GM18868 (cell line): ENCODE results near the gene TREM2.
A peak's percentile ranks its signal among the peaks of the same experiment; 100 is the strongest.

Experiments used
- ATAC-seq: cut with Tn5 transposase; IDR thresholded peaks from one replicate; pipeline ENCODE4 v1.9.1; 2021; ENCODE audit warnings: mild to moderate bottlenecking, moderate library complexity; ENCODE audit not compliant: unreplicated experiment

Gene TREM2

GRCh38 chr6:41184761-41185160 is 21.8 kb upstream of the TREM2 start:
- ATAC-seq, result no peak

- peak; percentile 77 for ATAC-seq
Observed at GRCh38 chr6:41182069-41183034, 19.4 kb upstream of the TREM2 start.

GRCh38 chr6:41181566-41181965 is 18.6 kb upstream of the TREM2 start:
- ATAC-seq, result no peak

- no peak for ATAC-seq
Observed at GRCh38 chr6:41179163-41179562, 16.2 kb upstream of the TREM2 start.

DNA sequence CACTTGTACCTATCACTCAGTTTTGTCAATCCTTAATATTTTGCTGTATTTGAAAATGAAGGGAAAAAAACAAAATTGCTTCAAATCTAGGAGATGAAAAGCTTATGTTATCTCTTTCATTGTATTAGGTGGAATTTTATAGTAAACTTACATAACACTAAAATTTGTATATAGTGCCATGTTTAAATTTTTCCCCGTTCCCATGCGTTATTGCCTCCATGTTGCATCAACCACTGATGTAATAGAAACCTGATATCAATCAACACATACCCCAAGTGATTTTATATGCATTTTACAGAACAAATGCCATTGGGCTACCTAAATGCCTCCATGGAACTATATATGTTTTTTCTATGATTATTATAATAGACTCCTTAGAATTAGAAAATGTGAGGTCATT is 14.8 kb upstream of the TREM2 start:
- no peak for ATAC-seq

- no peak for ATAC-seq
Observed at GRCh38 chr6:41177287-41177686, 14.4 kb upstream of the TREM2 start.

DNA sequence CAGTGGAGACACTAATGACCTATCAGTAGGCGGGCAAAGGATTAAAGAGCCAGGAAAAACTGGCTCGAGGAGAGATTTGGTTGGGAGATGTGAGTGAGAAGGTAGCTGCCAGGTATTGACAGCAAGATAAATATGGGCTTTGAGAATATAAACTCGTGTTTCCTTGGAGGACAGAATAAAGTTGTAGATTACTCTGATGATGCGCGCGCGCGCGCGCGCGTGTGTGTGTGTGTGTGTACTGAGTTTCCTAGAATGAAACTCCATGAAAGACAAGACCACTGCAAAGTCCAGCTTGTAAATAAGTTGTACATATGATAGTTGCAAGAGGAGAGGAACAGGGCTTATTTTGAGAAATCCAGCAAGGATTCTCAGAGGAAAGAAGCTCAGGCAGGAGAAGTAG is 13.3 kb upstream of the TREM2 start:
- no peak for ATAC-seq

- no peak for ATAC-seq
Observed at GRCh38 chr6:41175084-41175483, 12.2 kb upstream of the TREM2 start.

GRCh38 chr6:41174610-41175009 is 11.7 kb upstream of the TREM2 start:
- ATAC-seq, result no peak

GRCh38 chr6:41171908-41172307 is 9.0 kb upstream of the TREM2 start:
- ATAC-seq, result no peak

GRCh38 chr6:41170547-41171160 is 7.7 kb upstream of the TREM2 start:
- ATAC-seq, result no peak

DNA sequence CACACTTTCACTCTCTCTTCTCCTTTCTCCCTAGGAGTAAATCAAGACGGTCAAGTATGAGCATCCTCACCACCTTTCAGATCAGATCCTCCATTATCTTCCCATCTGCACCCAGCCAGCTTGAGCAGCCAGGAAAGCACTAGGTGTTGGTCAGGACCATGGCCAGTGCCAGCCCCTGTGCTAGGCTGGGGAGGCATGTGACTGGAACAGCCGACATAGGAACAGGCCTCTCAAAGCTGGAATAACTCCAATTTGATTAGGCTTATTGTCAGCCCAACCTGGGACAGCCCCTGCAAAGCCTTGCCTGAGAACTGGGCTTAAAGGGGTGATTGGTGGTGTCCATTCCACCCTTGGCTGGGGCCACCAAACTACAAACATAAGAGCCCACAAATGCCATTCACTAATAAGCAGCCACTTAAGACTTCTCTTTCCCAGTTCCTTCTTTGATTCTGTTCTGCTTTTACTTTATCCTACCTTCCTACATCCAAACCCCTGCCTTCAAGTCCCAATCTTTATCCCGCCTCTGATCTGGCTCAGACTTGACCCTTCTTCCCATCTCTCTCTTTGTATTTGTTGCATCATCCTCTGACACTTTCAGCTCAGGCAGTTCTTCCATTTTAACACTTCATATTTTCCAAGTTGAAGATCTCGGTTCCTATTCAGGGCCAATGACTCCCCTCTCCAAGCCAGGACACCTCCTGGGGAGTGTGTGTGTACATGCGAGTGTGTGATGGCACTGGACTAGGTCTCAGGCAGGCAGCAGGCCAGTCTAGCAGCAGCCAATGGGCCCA is 4.5 kb upstream of the TREM2 start:
- ATAC-seq, result no peak

DNA sequence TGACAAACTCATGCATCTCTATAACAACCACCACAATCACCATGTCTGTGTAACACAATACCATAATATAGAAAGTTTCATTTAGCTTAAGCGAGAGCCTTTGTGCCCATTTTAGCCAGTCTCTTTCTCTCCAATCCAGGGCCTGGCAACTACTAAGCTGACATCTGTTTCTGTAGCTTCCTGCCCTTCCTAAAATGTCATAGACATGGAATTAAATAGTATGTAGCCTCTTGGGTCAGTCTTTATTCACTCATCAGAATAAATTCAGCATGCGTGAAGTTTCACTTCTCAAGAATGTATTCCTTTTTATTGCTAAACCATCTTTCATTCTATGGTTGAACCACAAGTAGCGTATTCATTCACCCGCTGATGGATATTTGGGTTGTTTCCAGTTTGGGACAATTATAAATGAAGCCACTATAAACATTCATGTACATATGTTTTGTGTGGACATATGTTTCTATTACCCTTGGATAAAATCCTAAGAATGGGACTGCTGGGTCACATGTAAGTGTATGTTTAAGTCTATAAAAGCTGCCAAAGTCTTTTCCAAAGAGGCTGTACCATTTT is 1.7 kb upstream of the TREM2 start:
- no peak for ATAC-seq

DNA sequence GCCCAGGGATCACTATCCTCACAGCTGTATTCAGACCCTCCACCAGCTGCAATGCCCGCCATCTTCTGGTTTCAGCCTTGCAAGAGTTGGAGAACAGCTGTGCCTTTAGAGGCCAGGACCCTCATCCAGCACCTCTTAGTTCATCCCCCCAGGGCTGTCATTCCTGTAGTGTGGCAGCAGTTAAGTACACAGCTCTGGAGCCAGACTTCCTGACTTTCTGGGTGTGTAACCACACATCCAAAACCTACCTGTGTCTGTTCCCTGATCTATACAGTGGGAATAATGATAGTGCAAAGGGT is 452 bp upstream of the TREM2 start:
- no peak for ATAC-seq

DNA sequence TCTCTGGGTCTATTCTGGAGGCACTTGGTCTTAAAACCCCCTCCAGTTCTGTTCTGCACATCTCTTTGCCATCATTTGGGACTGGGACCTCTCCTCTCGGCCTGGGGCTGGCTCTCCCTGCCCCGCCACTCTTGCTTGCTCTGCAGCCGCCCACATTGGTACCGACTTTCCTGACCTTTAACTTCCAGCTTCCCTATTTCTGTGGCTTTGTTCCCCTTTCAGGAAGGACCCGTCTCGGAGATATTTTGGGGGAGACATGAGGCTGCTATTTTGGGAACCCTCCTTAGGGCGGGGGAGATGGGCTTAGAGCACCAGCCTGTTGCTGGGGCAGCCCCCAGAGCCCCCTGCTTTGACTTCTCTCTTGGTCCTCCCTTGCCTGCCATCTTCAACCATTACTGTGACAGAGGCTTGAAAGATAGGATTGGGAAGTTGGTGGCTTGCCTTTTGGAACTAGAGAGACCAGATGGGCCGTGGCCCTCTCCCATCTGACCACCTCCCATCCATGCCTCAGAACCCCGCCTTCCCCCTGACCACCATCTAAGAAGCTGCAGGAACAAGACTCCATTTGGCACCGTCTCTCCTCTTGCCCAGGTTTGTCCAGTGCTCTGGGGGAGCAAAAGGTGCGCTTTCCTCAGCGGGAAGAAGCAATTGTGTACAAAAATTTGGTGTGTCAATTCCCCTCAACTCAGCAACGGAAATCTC is 914 bp downstream of the TREM2 start:
- ATAC-seq, result no peak

GRCh38 chr6:41161380-41161779 is 1.5 kb downstream of the TREM2 start:
- ATAC-seq, result no peak

GRCh38 chr6:41160933-41161332 is 2.0 kb downstream of the TREM2 start:
- ATAC-seq, result no peak

GRCh38 chr6:41159415-41160082 is 3.4 kb downstream of the TREM2 start:
- ATAC-seq, result no peak

GRCh38 chr6:41157323-41157722 is 5.6 kb downstream of the TREM2 start:
- no peak for ATAC-seq

DNA sequence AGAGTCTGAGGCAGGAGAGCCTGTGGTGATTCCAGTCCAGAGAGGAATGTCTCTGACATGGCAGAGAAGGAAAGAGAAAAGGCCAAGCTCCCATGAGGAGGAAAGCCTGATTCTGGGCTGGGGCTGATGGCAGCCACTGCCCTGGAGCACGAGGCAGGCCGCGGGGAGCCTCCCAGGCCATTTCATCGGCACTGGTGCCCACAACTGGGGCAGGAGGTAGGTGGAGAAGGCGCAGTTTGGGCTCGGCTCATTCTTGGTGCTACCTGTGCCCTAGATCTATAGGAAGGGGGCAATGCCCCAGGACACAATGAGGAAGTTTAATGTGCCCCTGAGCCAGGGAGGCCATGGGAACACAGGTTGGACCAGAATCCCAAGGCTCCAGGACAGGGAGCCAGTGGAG is 6.1 kb downstream of the TREM2 start:
- ATAC-seq, result no peak
